Subcutaneous abdominal adipose tissue (tissue), 5 donors: ENCODE measurements around the gene TRIM64C.
"Not testable (repeated sequence)": the region's sequence is repeated elsewhere in the genome, so short reads cannot be mapped to it uniquely, and the experiment has no call there.

ENCODE experiments used
- H3K27ac ChIP-seq: one replicate; pipeline ENCODE4 v1.7.0; 2013; ENCODE audit warnings: low read depth, mild to moderate bottlenecking, inconsistent platforms, low read length, moderate library complexity
- H3K27me3 ChIP-seq, 5 donors: one replicate each; pipeline ENCODE4 v1.7.0; 2013; ENCODE audit warnings: low read length in 5 of 5, inconsistent platforms in 1 of 5; ENCODE audit not compliant: control insufficient read depth in 5 of 5, insufficient read depth in 4 of 5
- H3K36me3 ChIP-seq, 5 donors: one replicate each; pipeline ENCODE4 v1.7.0; 2013; ENCODE audit warnings: low read length in 5 of 5; ENCODE audit not compliant: control insufficient read depth in 5 of 5, insufficient read depth in 5 of 5
- H3K4me1 ChIP-seq, 5 donors: one replicate each; pipeline ENCODE4 v1.7.0; 2013; ENCODE audit warnings: low read length in 5 of 5, mild to moderate bottlenecking in 3 of 5, moderate library complexity in 1 of 5; ENCODE audit not compliant: control insufficient read depth in 5 of 5, insufficient read depth in 5 of 5
- H3K4me3 ChIP-seq, 5 donors: one replicate each; pipeline ENCODE4 v1.7.0; 2013; ENCODE audit warnings: low read length in 5 of 5, low read depth in 1 of 5
- H3K9ac ChIP-seq, 5 donors: one replicate each; pipeline ENCODE4 v1.7.0; 2013; ENCODE audit warnings: low read length in 5 of 5, mild to moderate bottlenecking in 4 of 5, moderate library complexity in 3 of 5
- H3K9me3 ChIP-seq, 5 donors: one replicate each; pipeline ENCODE4 v1.7.0; 2013; ENCODE audit warnings: low read length in 5 of 5; ENCODE audit not compliant: control insufficient read depth in 5 of 5
- donor health status: healthy.
- donor health status: healthy.
- donor health status: healthy.
- donor health status: healthy.
- donor health status: healthy.

The TRIM64C gene

GRCh38 chr11:49059012-49059411 lies at the start of gene TRIM64C:
TSS of gene TRIM64C (minus strand) at chr11:49059112. CDS start at chr11:49059112, 0 bp downstream.
- H3K4me3 ChIP-seq, H3K9ac ChIP-seq, H3K36me3 ChIP-seq, H3K27ac ChIP-seq, H3K4me1 ChIP-seq, H3K27me3 ChIP-seq, H3K9me3 ChIP-seq: not testable (repeated sequence)

- H3K9me3 ChIP-seq, H3K36me3 ChIP-seq, H3K4me3 ChIP-seq, H3K4me1 ChIP-seq, H3K27me3 ChIP-seq, H3K27ac ChIP-seq, H3K9ac ChIP-seq: not testable (repeated sequence)
These were observed 43.4 kb upstream of the TRIM64C start for GRCh38 chr11:49102356-49102755.

- not testable (repeated sequence) for H3K9ac ChIP-seq, H3K27ac ChIP-seq
These were observed 11.0 kb upstream of the TRIM64C start for GRCh38 chr11:49069897-49070296.

GRCh38 chr11:49049821-49050220 lies 9.1 kb downstream of the TRIM64C start:
- H3K4me1 ChIP-seq, H3K9me3 ChIP-seq, H3K4me3 ChIP-seq, H3K36me3 ChIP-seq, H3K27me3 ChIP-seq, H3K9ac ChIP-seq, H3K27ac ChIP-seq: not testable (repeated sequence)

More at GRCh38 chr11:49069897-49070296, 11.0 kb upstream of the TRIM64C start:
- not testable (repeated sequence) for H3K9me3 ChIP-seq, H3K36me3 ChIP-seq, H3K27me3 ChIP-seq, H3K4me1 ChIP-seq, H3K4me3 ChIP-seq

- H3K4me3 ChIP-seq, H3K36me3 ChIP-seq, H3K27ac ChIP-seq, H3K4me1 ChIP-seq, H3K9ac ChIP-seq, H3K9me3 ChIP-seq, H3K27me3 ChIP-seq: not testable (repeated sequence)
These were observed 10.7 kb downstream of the TRIM64C start for GRCh38 chr11:49048229-49048628.

GRCh38 chr11:49028523-49028922 lies 30.4 kb downstream of the TRIM64C start, which contains the start of gene TRIM49B:
TSS of gene TRIM49B (plus strand) at chr11:49028823. CDS start at chr11:49031600, 2,777 bp downstream.
- not testable (repeated sequence) for H3K4me3 ChIP-seq, H3K9ac ChIP-seq, H3K27ac ChIP-seq, H3K27me3 ChIP-seq, H3K4me1 ChIP-seq, H3K9me3 ChIP-seq, H3K36me3 ChIP-seq
